ENCODE measurements around the gene SH3PXD2A. TPM values are rescaled to one million over a fixed set of nuclear protein-coding genes. Genes with fewer than 3 reads are reported as not detected.

The SH3PXD2A gene
- total and polyA plus RNA-seq, 10 donors, result 2.6 to 50.0 (median 35.2) TPM

DNA sequence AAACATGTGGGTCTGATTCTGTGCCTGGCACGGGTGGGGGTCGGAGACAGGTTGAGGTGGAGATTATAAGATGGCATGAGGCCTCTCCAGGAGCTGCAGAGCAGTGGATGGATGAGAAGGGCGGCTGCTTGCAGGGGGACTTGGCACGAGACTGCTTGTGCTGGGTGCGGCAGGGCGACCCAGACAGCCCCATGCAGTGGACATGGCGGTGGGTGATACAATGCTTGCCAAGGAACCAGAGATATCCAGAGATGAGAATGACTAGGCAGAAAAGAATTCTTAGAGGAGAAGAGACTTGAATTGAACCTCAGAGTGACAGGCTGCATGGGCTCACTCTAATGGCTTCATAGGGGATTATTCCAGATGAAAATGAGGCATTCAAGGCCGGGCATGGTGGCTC is 216.4 kb downstream of the SH3PXD2A start:
- intact Hi-C loops (cut with DNase I; ENCODE audit: low total_unique reads), result no loop called here
- peaks cover 0 to 59% (median 21%) of the 10 kb centered on the region in 6 donors for H3K4me1 ChIP-seq
- 79 to 90% (median 89%) methylated on average over 8 of the region's 8 CpGs for WGBS, 5 donors
- no peaks in the 10 kb centered on the region for H3K9me3 ChIP-seq
- TF ChIP-seq, protein P1, sequence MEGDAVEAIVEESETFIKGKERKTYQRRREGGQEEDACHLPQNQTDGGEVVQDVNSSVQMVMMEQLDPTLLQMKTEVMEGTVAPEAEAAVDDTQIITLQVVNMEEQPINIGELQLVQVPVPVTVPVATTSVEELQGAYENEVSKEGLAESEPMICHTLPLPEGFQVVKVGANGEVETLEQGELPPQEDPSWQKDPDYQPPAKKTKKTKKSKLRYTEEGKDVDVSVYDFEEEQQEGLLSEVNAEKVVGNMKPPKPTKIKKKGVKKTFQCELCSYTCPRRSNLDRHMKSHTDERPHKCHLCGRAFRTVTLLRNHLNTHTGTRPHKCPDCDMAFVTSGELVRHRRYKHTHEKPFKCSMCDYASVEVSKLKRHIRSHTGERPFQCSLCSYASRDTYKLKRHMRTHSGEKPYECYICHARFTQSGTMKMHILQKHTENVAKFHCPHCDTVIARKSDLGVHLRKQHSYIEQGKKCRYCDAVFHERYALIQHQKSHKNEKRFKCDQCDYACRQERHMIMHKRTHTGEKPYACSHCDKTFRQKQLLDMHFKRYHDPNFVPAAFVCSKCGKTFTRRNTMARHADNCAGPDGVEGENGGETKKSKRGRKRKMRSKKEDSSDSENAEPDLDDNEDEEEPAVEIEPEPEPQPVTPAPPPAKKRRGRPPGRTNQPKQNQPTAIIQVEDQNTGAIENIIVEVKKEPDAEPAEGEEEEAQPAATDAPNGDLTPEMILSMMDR (IDR thresholded peaks at IDR 0.05 in 8 of 11, conservative IDR thresholded peaks at IDR 0.05 in 3 of 11), result no peak
- no peak for TF ChIP-seq POLR2A (IDR thresholded peaks at IDR 0.05)
- TF ChIP-seq POLR2AphosphoS5 (IDR thresholded peaks at IDR 0.05), result no peak
- no peak overlapping the region for H3K4me3 ChIP-seq
- DNase-seq, result no peak
- H3K36me3 ChIP-seq, result peaks cover 0 to 12% (median 0%) of the 10 kb centered on the region in 6 donors
- peak overlapping the region in 2 of 8 donors; percentile 60 to 65 for H3K27ac ChIP-seq
- H3K27me3 ChIP-seq (replicated peaks in 1 of 7), result no peaks in the 10 kb centered on the region

DNA sequence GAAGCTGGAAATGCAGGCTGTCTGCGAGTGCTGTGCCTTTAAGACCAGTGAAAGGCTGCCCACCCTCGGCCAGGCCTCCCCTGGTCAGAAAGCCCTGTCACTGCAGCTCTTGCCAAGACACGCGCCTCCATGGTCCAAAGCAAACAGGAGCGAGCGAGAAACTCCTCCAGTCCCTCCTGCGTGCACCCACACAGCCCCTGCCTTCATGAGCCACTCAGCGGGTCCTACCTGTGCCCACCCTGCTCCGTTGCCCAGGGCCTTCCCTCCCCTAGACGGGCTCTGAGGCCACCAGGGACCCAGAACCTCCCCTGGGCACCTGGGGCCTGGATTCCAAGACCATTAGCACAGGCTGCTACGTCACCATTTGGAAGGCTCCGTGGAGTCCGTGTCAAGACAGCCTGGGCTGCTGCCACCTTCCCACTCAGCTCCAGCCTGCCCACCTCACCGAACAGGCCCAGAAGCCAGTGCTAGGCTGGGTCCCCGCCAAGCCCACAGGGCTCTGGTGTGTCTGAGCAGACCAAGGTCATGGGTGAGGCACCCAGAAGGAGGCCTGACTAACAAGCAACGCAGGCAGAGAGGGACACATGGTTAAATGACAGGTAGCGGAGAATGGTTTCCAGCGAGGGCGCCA is 217.3 kb downstream of the SH3PXD2A start:
- H3K4me3 ChIP-seq, result no peak overlapping the region
- no peak for DNase-seq
- peaks cover 0 to 16% (median 0%) of the 10 kb centered on the region in 6 donors for H3K36me3 ChIP-seq
- peak overlapping the region in 7 of 8 donors; percentile 10 to 65 (median 51) for H3K27ac ChIP-seq
- intact Hi-C loops (cut with DNase I; ENCODE audit: low total_unique reads), result no loop called here
- H3K27me3 ChIP-seq (replicated peaks in 1 of 7), result no peaks in the 10 kb centered on the region
- TF ChIP-seq, protein P1 (IDR thresholded peaks at IDR 0.05 in 8 of 11, conservative IDR thresholded peaks at IDR 0.05 in 3 of 11), result no peak
- TF ChIP-seq POLR2AphosphoS5 (IDR thresholded peaks at IDR 0.05), result peak in 1 of 3 donors; percentile 12
- no peaks in the 10 kb centered on the region for H3K9me3 ChIP-seq
- 78 to 90% (median 88%) methylated on average over 16 to 19 of the region's 19 CpGs for WGBS, 5 donors
- H3K4me1 ChIP-seq, result peaks cover 0 to 59% (median 21%) of the 10 kb centered on the region in 6 donors

DNA sequence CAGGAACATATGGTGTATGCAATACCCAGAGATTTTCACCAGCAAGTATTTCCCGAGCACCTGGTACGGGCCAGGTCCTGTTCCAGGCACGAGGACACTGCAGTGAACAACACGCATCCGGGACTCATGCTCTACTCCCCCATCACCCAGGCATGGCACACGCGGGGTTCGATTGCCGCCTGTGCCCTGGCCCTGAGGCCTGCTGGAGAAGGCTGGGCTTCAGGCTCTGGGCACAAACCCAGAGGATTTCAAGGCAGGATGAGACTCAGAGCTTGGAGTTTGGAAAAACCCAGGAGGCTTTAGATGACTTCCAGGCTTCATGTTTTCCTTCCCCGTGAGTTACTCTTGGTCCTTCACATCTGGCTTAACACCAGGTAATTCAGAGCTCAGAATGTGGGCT is 218.4 kb downstream of the SH3PXD2A start:
- Histone ChIP-seq H3K27ac (peak overlapping the region in 7 of 8 donors; percentile 10 to 65 (median 51)), H3K4me3 (no peak overlapping the region)
- WGBS, 5 donors, result 80 to 92% (median 86%) methylated on average over 4 to 10 of the region's 10 CpGs

DNA sequence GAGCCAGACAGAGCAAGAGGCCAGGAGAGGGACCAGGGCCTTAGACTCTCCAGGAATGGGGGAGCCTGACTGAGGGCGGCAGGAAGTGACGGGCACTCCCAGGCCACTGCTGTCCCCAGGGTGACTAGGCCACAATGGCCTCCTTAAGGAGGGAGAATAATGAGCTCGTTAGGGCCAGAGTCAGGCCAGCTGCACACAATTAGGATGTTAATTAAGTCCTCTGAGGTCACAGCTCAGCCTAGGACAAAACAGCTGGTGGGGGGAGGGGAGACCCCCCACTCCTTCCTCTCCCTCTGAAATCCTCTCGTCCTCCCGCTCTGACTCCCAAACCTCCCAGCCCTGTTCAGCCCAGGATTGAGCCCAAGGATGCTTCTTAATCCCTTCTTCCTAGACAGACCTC is 218.9 kb downstream of the SH3PXD2A start:
- peak overlapping the region in 6 of 8 donors; percentile 29 to 65 (median 56) for H3K27ac ChIP-seq
- DNase-seq, result no peak
- H3K36me3 ChIP-seq, result peaks cover 0 to 30% (median 0%) of the 10 kb centered on the region in 6 donors
- no peaks in the 10 kb centered on the region for H3K27me3 ChIP-seq (replicated peaks in 1 of 7)
- 66 to 80% (median 78%) methylated on average over 5 of the region's 5 CpGs for WGBS, 5 donors
- peak in 2 of 3 donors; percentile 54 to 61 for TF ChIP-seq POLR2AphosphoS5 (IDR thresholded peaks at IDR 0.05)
- TF ChIP-seq, protein P1 (IDR thresholded peaks at IDR 0.05 in 8 of 11, conservative IDR thresholded peaks at IDR 0.05 in 3 of 11), result no peak
- no peak overlapping the region for H3K4me3 ChIP-seq
- H3K9me3 ChIP-seq, result no peaks in the 10 kb centered on the region
- intact Hi-C loops (cut with DNase I; ENCODE audit: low total_unique reads), result no loop called here
- H3K4me1 ChIP-seq, result peaks cover 0 to 52% (median 20%) of the 10 kb centered on the region in 6 donors

More for the DNA sequence above, 218.4 kb downstream of the SH3PXD2A start:
- intact Hi-C loops (cut with DNase I; ENCODE audit: low total_unique reads), result no loop called here
- Histone ChIP-seq H3K27me3 (replicated peaks in 1 of 7) (no peaks in the 10 kb centered on the region), H3K4me1 (peaks cover 0 to 57% (median 21%) of the 10 kb centered on the region in 6 donors), H3K36me3 (peaks cover 0 to 25% (median 0%) of the 10 kb centered on the region in 6 donors), H3K9me3 (no peaks in the 10 kb centered on the region)
- no peak for TF ChIP-seq POLR2AphosphoS5 (IDR thresholded peaks at IDR 0.05)
- TF ChIP-seq, protein P1 (IDR thresholded peaks at IDR 0.05 in 8 of 11, conservative IDR thresholded peaks at IDR 0.05 in 3 of 11), result no peak
- TF ChIP-seq POLR2A (IDR thresholded peaks at IDR 0.05), result no peak
- no peak for DNase-seq
